Activated CD4-positive, alpha-beta memory T cell treated with anti-CD3 and anti-CD28 coated beads, Interleukin-2, amount 10 ng/mL, durations not matched to agents 7 days and 5 days (primary cell): ENCODE measurements around the gene SEMA7A. TPM values are rescaled to one million over a fixed set of nuclear protein-coding genes. Genes with fewer than 3 reads are reported as not detected.

Experiments
- CTCF ChIA-PET: fragments of 350-600 bp; sonication (Branson Sonifier 250); formaldehyde crosslinking; loops from one replicate; lab custom pipeline; 2021; ENCODE audit warnings: antibody characterized with exemption, inconsistent platforms; lab: Charles Lee
- POLR2A ChIA-PET: fragments of 350-600 bp; sonication (Branson Sonifier 250); formaldehyde crosslinking; loops from one replicate; lab custom pipeline; 2021; ENCODE audit warnings: antibody characterized with exemption; lab: Charles Lee
- DNase-seq: peaks from one replicate; pipeline ENCODE4 v3.0.0-alpha.2; 2020
- H3K27ac Mint-ChIP-seq: one replicate; pipeline ENCODE4 v1.8.0; 2021; ENCODE audit warnings: mild to moderate bottlenecking, mixed read lengths
- H3K27me3 Mint-ChIP-seq: one replicate; pipeline ENCODE4 v1.8.0; 2021; ENCODE audit warnings: mixed read lengths
- H3K36me3 Mint-ChIP-seq: one replicate; pipeline ENCODE4 v1.8.0; 2021; ENCODE audit warnings: low read depth, mixed read lengths
- H3K4me1 Mint-ChIP-seq: one replicate; pipeline ENCODE4 v1.8.0; 2021; ENCODE audit warnings: mixed read lengths
- H3K4me3 Mint-ChIP-seq: one replicate; pipeline ENCODE4 v1.8.0; 2021; ENCODE audit warnings: mild to moderate bottlenecking, mixed read lengths
- H3K9me3 Mint-ChIP-seq: one replicate; pipeline ENCODE4 v1.8.0; 2021; ENCODE audit warnings: mixed read lengths
- total RNA-seq, 2 experiments: library from RNA; stranded (reverse); gene quantifications; one replicate each; pipeline ENCODE4 v1.2.3, GENCODE V29; 2021

SEMA7A gene
- total RNA-seq, 2 experiments from 2014 or later: 3.8 to 4.3 TPM

DNA sequence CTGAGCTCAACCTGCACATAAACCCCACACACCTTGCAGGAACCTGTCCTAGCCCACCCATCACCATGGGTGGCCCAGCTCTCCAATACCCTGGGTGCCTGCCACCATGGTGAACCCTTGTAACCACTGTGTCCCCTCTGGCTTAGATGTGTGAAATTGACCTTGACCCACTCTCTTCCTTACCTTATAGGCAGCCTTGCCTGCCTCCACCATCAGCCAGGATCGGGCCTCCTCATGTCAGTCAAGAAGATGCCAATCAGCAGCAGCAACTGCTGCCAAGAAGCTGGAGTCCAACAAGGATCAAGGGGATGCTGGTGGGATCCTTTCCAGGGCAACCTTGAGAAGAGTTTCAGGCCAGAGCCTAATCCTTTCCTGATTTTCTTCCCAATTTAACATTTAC is 57.5 kb downstream of the SEMA7A start:
- Mint-ChIP-seq H3K4me1 (peaks cover 30% of the 10 kb centered on the region), H3K36me3 (no peaks in the 10 kb centered on the region), H3K4me3 (no peak overlapping the region), H3K9me3 (no peaks in the 10 kb centered on the region), H3K27ac (no peak overlapping the region), H3K27me3 (peaks cover 15% of the 10 kb centered on the region)
- ChIA-PET CTCF (interaction anchor here (0.7 to 4.6 kb wide), 17 partner anchors 8 to 255 kb away, joined by 3 to 33 read pairs (median 4); partner anchors contain the start of genes CYP11A1 and SEMA7A), POLR2A (interaction anchor here (0.6 to 1.5 kb wide), 3 partner anchors 8 to 257 kb away, joined by 3 to 6 read pairs (median 3); no protein-coding TSS in a partner anchor)
- no peak for DNase-seq

DNA sequence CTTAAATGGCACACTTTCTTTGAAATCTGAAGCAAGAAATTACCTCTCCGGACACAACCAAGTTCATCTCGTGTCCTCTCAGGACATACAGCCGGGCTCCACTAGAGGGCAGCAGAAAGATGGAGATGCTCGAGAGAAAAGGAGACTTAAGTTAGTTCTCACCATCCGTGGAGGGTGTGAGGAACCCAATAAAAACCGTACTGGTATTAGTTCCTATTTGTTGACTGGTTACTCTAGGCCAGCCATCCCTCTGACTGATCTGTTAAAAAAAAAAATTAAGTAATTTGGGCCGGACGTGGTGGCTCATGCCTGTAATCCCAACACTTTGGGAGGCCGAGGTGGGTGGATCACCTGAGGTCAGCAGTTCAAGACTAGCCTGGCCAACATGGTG is 58.5 kb downstream of the SEMA7A start:
- Mint-ChIP-seq H3K27ac (no peak overlapping the region), H3K36me3 (no peaks in the 10 kb centered on the region), H3K4me1 (peaks cover 26% of the 10 kb centered on the region), H3K4me3 (peak overlapping the region; percentile 59), H3K27me3 (peaks cover 23% of the 10 kb centered on the region), H3K9me3 (no peaks in the 10 kb centered on the region)
- ChIA-PET POLR2A (interaction anchor here (1.5 to 1.8 kb wide), 3 partner anchors 9 to 86 kb away, joined by 6 to 7 read pairs (median 6); partner anchors contain the start of gene UBL7), CTCF (interaction anchor here (0.9 to 4.6 kb wide), 18 partner anchors 8 to 256 kb away, joined by 3 to 33 read pairs (median 5); partner anchors contain the start of genes ARID3B, CYP11A1 and SEMA7A)
- DNase-seq: peak; percentile 87

DNA sequence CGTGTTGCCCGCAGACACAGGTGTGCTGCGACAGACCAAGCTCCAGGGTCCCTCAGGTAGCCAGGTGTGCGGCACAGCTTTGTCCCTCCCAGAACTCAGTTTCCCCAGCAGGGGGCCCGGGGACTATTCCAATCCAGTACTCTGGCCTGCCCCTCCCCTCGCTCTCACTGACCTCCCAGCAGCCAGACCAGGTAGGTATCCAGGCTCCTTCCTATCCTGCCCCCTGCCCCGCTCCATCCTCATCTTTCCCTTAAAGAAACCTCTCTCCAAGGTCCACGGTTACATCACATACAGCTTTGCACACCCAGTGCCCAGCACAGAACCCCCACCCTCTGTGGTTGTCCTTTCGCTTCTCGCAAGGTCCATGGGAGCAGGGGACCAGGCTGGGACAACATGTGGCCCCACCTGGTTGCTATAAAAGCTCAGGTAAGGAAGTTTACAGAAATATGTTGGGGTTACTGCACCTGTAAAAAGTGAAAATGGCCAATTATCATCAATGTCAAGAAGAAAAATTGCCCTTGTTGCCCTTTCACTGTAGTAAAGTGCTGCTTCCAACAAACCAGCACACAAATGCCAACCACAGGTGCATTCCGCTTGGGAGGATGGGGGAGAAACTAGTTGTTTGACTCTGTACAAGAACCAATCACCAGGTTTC is 59.0 kb downstream of the SEMA7A start:
- no peak for DNase-seq
- H3K36me3 Mint-ChIP-seq: no peaks in the 10 kb centered on the region
- H3K27me3 Mint-ChIP-seq: peaks cover 26% of the 10 kb centered on the region
- H3K4me3 Mint-ChIP-seq: peak overlapping the region; percentile 77
- ChIA-PET POLR2A (interaction anchor here (0.7 to 1.8 kb wide), 7 partner anchors 9 to 413 kb away, joined by 3 to 7 read pairs (median 5); partner anchors contain the start of genes CLK3 and UBL7), CTCF (interaction anchor here (0.8 to 4.6 kb wide), 15 partner anchors 10 to 259 kb away, joined by 3 to 33 read pairs (median 6); partner anchors contain the start of genes ARID3B and SEMA7A)
- no peaks in the 10 kb centered on the region for H3K9me3 Mint-ChIP-seq
- H3K4me1 Mint-ChIP-seq: peaks cover 26% of the 10 kb centered on the region
- no peak overlapping the region for H3K27ac Mint-ChIP-seq

GRCh38 chr15:74373731-74374647 is 59.8 kb downstream of the SEMA7A start:
- H3K27ac Mint-ChIP-seq: peak overlapping the region; percentile 63
- H3K27me3 Mint-ChIP-seq: peaks cover 31% of the 10 kb centered on the region
- POLR2A ChIA-PET: interaction anchor here (0.7 to 1.8 kb wide), 6 partner anchors 11 to 414 kb away, joined by 3 to 7 read pairs (median 4); partner anchors contain the start of genes CLK3 and UBL7

GRCh38 chr15:74373056-74373650 is 60.6 kb downstream of the SEMA7A start:
- POLR2A ChIA-PET: interaction anchor here (1.4 kb wide), 1 partner anchor 172 kb away, joined by 3 read pairs; no protein-coding TSS in a partner anchor
- no peak overlapping the region for H3K27ac Mint-ChIP-seq

More at GRCh38 chr15:74373731-74374647, 59.8 kb downstream of the SEMA7A start:
- Mint-ChIP-seq H3K36me3 (no peaks in the 10 kb centered on the region), H3K4me3 (peak overlapping the region; percentile 77), H3K4me1 (peaks cover 21% of the 10 kb centered on the region), H3K9me3 (no peaks in the 10 kb centered on the region)
- DNase-seq: peak; percentile 96
- CTCF ChIA-PET: interaction anchor here (0.7 to 4.6 kb wide), 18 partner anchors 10 to 260 kb away, joined by 3 to 33 read pairs (median 5); partner anchors contain the start of genes SEMA7A and UBL7

DNA sequence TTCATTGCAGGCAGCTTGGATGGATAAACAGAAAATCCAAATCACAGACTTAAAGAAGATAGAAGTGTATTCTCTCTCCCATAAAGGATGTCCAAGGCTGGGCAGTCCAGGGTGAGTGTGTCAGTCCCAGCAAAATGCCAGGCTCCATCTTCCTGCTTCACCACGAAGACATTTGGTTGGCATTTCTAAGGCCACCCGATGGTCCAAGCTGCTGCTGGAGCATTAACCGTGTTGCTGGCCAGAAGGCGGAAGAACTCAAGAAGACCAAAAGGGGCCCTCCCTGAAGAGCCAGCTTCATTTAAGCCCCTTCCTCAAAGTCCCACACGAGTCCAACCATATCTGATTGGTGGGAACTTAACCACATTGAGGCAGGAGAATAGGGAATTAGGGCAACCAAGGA is 63.3 kb downstream of the SEMA7A start:
- peaks cover 17% of the 10 kb centered on the region for H3K4me1 Mint-ChIP-seq
- H3K9me3 Mint-ChIP-seq: no peaks in the 10 kb centered on the region
- peaks cover 59% of the 10 kb centered on the region for H3K27me3 Mint-ChIP-seq
- H3K4me3 Mint-ChIP-seq: no peak overlapping the region
- no peak for DNase-seq
- CTCF ChIA-PET: interaction anchor here (1.6 kb wide), 1 partner anchor 69 kb away, joined by 4 read pairs; no protein-coding TSS in a partner anchor
- H3K36me3 Mint-ChIP-seq: no peaks in the 10 kb centered on the region
- H3K27ac Mint-ChIP-seq: no peak overlapping the region
- POLR2A ChIA-PET: no interaction called here

More at GRCh38 chr15:74373056-74373650, 60.6 kb downstream of the SEMA7A start:
- CTCF ChIA-PET: interaction anchor here (1.1 to 4.6 kb wide), 9 partner anchors 11 to 261 kb away, joined by 3 to 33 read pairs (median 5); partner anchors contain the start of gene UBL7
- peaks cover 39% of the 10 kb centered on the region for H3K27me3 Mint-ChIP-seq
- peak overlapping the region; percentile 77 for H3K4me3 Mint-ChIP-seq
- DNase-seq: no peak
- no peaks in the 10 kb centered on the region for H3K36me3 Mint-ChIP-seq
- H3K4me1 Mint-ChIP-seq: peaks cover 17% of the 10 kb centered on the region
- no peaks in the 10 kb centered on the region for H3K9me3 Mint-ChIP-seq

DNA sequence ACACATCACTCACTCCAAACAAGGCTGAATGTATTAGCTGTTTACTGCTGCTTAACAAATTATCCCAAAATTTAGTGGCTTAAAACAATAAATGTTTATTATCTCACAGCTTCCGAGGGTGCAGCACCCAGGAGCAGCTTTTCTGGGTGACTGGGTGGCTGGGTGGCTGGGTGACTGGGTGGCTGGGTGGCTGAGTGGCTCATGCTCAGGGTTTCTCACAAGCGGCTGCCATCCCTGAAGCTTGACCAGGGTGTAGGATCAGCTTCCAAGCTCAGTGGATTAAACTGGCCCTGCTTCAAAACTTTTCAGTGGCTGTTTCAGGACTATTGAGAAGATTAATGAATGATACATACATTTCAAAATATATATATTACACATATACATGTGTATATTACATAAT is 64.0 kb downstream of the SEMA7A start:
- Mint-ChIP-seq H3K27me3 (peaks cover 66% of the 10 kb centered on the region), H3K4me3 (no peak overlapping the region), H3K36me3 (no peaks in the 10 kb centered on the region), H3K9me3 (no peaks in the 10 kb centered on the region), H3K27ac (no peak overlapping the region), H3K4me1 (peaks cover 14% of the 10 kb centered on the region)
- ChIA-PET CTCF (interaction anchor here (1.6 kb wide), 1 partner anchor 70 kb away, joined by 4 read pairs; no protein-coding TSS in a partner anchor), POLR2A (no interaction called here)
- no peak for DNase-seq

GRCh38 chr15:74369084-74369745 is 64.5 kb downstream of the SEMA7A start:
- Mint-ChIP-seq H3K27ac (no peak overlapping the region), H3K4me1 (peaks cover 9% of the 10 kb centered on the region), H3K4me3 (no peak overlapping the region), H3K36me3 (no peaks in the 10 kb centered on the region), H3K9me3 (no peaks in the 10 kb centered on the region), H3K27me3 (peaks cover 71% of the 10 kb centered on the region)
- ChIA-PET POLR2A (no interaction called here), CTCF (interaction anchor here (1.6 kb wide), 1 partner anchor 70 kb away, joined by 4 read pairs; no protein-coding TSS in a partner anchor)
- no peak for DNase-seq

GRCh38 chr15:74368121-74368520 is 65.6 kb downstream of the SEMA7A start:
- Mint-ChIP-seq H3K27me3 (peaks cover 76% of the 10 kb centered on the region), H3K27ac (no peak overlapping the region), H3K36me3 (no peaks in the 10 kb centered on the region), H3K4me1 (peaks cover 5% of the 10 kb centered on the region), H3K4me3 (no peak overlapping the region), H3K9me3 (no peaks in the 10 kb centered on the region)
- no peak for DNase-seq
- ChIA-PET CTCF (interaction anchor here (1.6 kb wide), 1 partner anchor 14 kb away, joined by 4 read pairs; no protein-coding TSS in a partner anchor), POLR2A (no interaction called here)

DNA sequence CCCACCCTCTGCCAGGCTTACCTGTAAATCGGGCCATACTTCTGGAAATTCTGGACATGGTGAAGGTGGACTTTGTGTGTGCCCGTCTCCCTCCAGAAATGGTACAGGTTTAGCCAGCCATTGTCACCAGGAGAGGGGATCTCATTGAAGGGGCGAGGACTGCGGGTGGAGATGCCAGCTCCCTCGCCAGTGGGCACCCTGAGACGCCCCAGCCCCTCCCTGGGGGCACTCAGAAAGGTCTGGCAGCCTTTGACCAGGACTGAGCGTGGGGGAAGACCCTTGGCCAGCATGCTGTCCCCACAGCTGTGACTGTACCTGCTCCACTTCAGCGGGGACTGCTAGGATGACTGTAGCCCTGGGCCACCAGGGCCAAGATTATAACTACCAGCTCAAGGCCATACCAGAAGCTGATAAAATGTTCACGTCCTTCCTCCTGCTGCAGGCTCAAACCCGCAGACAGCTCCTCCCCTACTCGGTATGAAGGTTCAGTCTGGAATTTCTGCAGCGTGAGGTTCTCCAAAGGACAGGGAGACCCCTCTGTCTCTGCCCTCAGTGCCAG is 66.4 kb downstream of the SEMA7A start, which contains the start of gene CYP11A1:
Gene CYP11A1, minus strand, starts transcription at position 351 of the 559 bp plus-strand sequence. Its CDS starts 61 bp downstream, at position 290.
- CTCF ChIA-PET: interaction anchor here (1.6 to 1.9 kb wide), 2 partner anchors 9 to 15 kb away, joined by 4 to 6 read pairs; no protein-coding TSS in a partner anchor
- Mint-ChIP-seq H3K27ac (no peak within 1 kb of the TSS), H3K9me3 (no peaks in the 10 kb centered on the region), H3K4me1 (peaks cover 5% of the 10 kb centered on the region), H3K27me3 (peaks cover 81% of the 10 kb centered on the region), H3K4me3 (no peak within 1 kb of the TSS), H3K36me3 (no peaks in the 10 kb centered on the region)
- POLR2A ChIA-PET: no interaction called here
- no peak for DNase-seq
